ENCODE results near the gene EIPR1.

- TF ChIP-seq POLR2A (IDR thresholded peaks at IDR 0.05; ENCODE audit: low read depth, low read length) = no peak
- no peak for TF ChIP-seq POLR2AphosphoS5 (IDR thresholded peaks at IDR 0.05; ENCODE audit: low read depth, low read length)
- no peak for TF ChIP-seq TAF1 (IDR thresholded peaks at IDR 0.05; ENCODE audit: borderline replicate concordance, low read depth, low read length)
Observed at GRCh38 chr2:3192920-3193319, 184.7 kb downstream of the EIPR1 start.
